ENCODE results near the gene OR14A2. TPM values are rescaled to one million over a fixed set of nuclear protein-coding genes. Genes with fewer than 3 reads are reported as not detected.
"Not testable (repeated sequence)": the region's sequence is repeated elsewhere in the genome, so short reads cannot be mapped to it uniquely, and the experiment has no call there.

The OR14A2 gene
- total and polyA plus RNA-seq, 4 donors: not detected

DNA sequence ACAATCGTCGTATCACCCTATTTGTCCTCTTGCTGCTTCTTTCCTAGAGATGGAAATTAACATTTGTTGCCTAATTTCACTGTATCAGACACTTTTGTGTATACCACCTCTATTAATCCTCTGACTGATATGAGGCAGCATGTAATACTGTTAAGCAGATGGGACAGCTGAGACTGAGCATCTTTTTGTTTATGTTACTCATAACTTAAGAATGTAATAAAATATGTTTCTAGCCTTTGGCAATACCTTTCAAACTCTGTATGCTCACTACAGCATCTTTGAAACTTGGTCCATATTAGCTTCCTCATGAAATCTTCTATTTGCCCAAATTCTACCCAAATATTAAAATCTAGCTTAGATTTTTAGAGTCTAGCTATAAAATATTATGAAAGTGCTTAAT is 7.2 kb downstream of the OR14A2 start:
- DNase-seq (ENCODE audit: low read depth in 4 of 6, low spot score in 6 of 6): no peak
- H3K27ac ChIP-seq (ENCODE audit: low read depth, low read length): no peak overlapping the region
- H3K27me3 ChIP-seq (ENCODE audit: control insufficient read depth, insufficient read depth, low read length): no peaks in the 10 kb centered on the region
- no peaks in the 10 kb centered on the region for H3K36me3 ChIP-seq (ENCODE audit: control insufficient read depth, insufficient read depth, low read length)
- no peak overlapping the region for H3K4me3 ChIP-seq (ENCODE audit: low read depth, low read length)
- no CpG with 5 or more reads among the region's 2 CpGs for WGBS (ENCODE audit: insufficient coverage)
- no peaks in the 10 kb centered on the region for H3K4me1 ChIP-seq (ENCODE audit: control insufficient read depth, insufficient read depth, low read length)
- no peaks in the 10 kb centered on the region for H3K9me3 ChIP-seq (ENCODE audit: control insufficient read depth, insufficient read depth, low read length)

DNA sequence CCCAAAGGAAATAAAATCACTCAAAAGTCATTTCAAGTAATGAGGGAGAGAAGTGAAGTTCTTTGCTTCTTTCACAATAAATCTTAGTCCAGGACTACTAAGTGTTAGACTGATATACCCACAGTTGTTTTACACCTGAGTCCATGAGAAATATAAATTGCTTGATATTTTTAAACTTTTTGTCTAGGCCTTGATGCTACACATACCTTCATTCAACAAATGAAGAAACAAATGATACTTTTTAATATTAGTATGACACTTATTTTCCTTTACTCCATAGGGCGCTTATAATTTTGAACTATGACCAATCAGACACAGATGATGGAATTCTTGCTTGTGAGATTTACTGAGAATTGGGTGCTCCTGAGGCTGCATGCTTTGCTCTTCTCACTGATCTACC is 9.6 kb downstream of the OR14A2 start, which contains the start of gene OR14K1:
Gene OR14K1, plus strand, starts transcription at position 301 of the 400 bp plus-strand sequence. Its CDS starts 0 bp downstream, at position 301.
- Histone ChIP-seq H3K4me3 (ENCODE audit: low read depth, low read length) (no peak within 1 kb of the TSS), H3K9me3 (ENCODE audit: control insufficient read depth, insufficient read depth, low read length) (no peaks in the 10 kb centered on the region), H3K27me3 (ENCODE audit: control insufficient read depth, insufficient read depth, low read length) (no peaks in the 10 kb centered on the region), H3K36me3 (ENCODE audit: control insufficient read depth, insufficient read depth, low read length) (no peaks in the 10 kb centered on the region), H3K4me1 (ENCODE audit: control insufficient read depth, insufficient read depth, low read length) (no peaks in the 10 kb centered on the region), H3K27ac (ENCODE audit: low read depth, low read length) (no peak within 1 kb of the TSS)
- 100% methylated on average over 1 of the region's 1 CpG for WGBS (ENCODE audit: insufficient coverage)
- DNase-seq (ENCODE audit: low read depth in 4 of 6, low spot score in 6 of 6): no peak

DNA sequence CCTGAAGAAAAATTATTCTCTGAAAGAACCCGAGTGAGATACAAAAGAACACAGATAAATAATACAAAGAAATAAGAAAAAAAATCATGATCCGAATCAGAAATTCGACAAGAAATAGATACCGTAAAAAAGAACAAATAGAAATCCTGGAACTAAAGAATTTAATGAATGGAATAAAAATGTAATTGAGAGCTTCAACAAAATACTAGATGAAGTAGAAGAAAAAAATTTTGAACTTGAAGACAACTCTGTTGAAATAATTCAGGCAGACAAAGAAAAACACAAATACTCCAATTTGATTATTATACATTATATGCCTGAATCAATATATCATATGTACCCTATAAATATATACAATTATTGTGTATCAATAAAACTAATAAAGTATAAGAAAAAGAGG is 26.7 kb downstream of the OR14A2 start:
- Histone ChIP-seq H3K36me3 (ENCODE audit: control insufficient read depth, insufficient read depth, low read length) (no peaks in the 10 kb centered on the region), H3K4me1 (ENCODE audit: control insufficient read depth, insufficient read depth, low read length) (no peaks in the 10 kb centered on the region)
- WGBS (ENCODE audit: insufficient coverage): no CpG with 5 or more reads among the region's 4 CpGs

DNA sequence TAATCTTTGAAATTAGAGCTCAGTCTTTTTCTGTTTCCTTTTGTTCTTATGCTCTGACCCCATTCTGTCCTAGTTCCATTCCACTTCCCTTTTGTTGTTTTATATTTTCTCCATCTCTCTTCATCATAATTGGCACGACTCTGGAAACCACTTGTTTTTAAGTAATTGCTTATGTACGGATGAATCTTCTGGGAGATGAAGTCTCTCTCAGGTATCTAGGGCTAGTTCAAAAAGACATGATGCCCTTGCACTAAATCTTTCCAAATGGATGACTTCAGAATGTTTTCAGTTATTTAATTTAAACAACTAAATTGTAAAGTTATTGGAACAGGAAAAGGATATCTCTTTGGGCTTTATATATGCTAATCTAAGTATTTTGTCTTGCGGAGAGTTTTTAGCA is 31.4 kb downstream of the OR14A2 start, which contains the start of gene OR6F1:
Gene OR6F1, minus strand, starts transcription at position 101 of the 400 bp plus-strand sequence. CDS start 3,891 bp downstream, outside the sequence.
- Histone ChIP-seq H3K27me3 (ENCODE audit: control insufficient read depth, insufficient read depth, low read length) (no peaks in the 10 kb centered on the region), H3K36me3 (ENCODE audit: control insufficient read depth, insufficient read depth, low read length) (no peaks in the 10 kb centered on the region), H3K4me3 (ENCODE audit: low read depth, low read length) (no peak within 1 kb of the TSS), H3K9me3 (ENCODE audit: control insufficient read depth, insufficient read depth, low read length) (no peaks in the 10 kb centered on the region), H3K27ac (ENCODE audit: low read depth, low read length) (no peak within 1 kb of the TSS), H3K4me1 (ENCODE audit: control insufficient read depth, insufficient read depth, low read length) (no peaks in the 10 kb centered on the region)
- no peak for DNase-seq (ENCODE audit: low read depth in 4 of 6, low spot score in 6 of 6)
- no CpG with 5 or more reads among the region's 3 CpGs for WGBS (ENCODE audit: insufficient coverage)

More for the DNA sequence above, 26.7 kb downstream of the OR14A2 start:
- H3K27me3 ChIP-seq (ENCODE audit: control insufficient read depth, insufficient read depth, low read length): no peaks in the 10 kb centered on the region
- H3K27ac ChIP-seq (ENCODE audit: low read depth, low read length): no peak overlapping the region
- no peaks in the 10 kb centered on the region for H3K9me3 ChIP-seq (ENCODE audit: control insufficient read depth, insufficient read depth, low read length)
- DNase-seq (ENCODE audit: low read depth in 4 of 6, low spot score in 6 of 6): no peak
- H3K4me3 ChIP-seq (ENCODE audit: low read depth, low read length): no peak overlapping the region

DNA sequence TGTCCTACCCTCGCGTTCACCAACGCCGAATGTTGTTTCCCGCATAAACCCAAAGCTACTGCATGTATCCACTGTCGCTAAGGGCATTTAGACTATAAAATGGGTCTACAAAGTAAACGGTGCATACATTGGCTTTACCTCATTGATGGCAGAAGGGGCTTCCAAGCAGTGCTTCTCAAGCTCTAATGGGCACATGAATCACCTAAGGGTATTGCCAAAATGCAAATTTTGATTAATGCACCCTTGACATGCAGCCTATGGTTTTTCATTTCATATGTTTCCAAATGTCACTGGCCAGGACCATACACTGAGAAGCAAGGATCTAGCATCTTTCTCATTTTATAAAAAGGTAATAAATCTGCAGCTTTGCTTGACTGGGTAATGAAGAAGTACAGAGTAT is 34.2 kb downstream of the OR14A2 start:
- WGBS (ENCODE audit: insufficient coverage): 88% methylated on average over 7 of the region's 7 CpGs
- H3K27me3 ChIP-seq (ENCODE audit: control insufficient read depth, insufficient read depth, low read length): no peaks in the 10 kb centered on the region
- no peaks in the 10 kb centered on the region for H3K9me3 ChIP-seq (ENCODE audit: control insufficient read depth, insufficient read depth, low read length)
- no peak overlapping the region for H3K4me3 ChIP-seq (ENCODE audit: low read depth, low read length)
- H3K36me3 ChIP-seq (ENCODE audit: control insufficient read depth, insufficient read depth, low read length): no peaks in the 10 kb centered on the region
- H3K4me1 ChIP-seq (ENCODE audit: control insufficient read depth, insufficient read depth, low read length): no peaks in the 10 kb centered on the region
- H3K27ac ChIP-seq (ENCODE audit: low read depth, low read length): no peak overlapping the region
- no peak for DNase-seq (ENCODE audit: low read depth in 4 of 6, low spot score in 6 of 6)

DNA sequence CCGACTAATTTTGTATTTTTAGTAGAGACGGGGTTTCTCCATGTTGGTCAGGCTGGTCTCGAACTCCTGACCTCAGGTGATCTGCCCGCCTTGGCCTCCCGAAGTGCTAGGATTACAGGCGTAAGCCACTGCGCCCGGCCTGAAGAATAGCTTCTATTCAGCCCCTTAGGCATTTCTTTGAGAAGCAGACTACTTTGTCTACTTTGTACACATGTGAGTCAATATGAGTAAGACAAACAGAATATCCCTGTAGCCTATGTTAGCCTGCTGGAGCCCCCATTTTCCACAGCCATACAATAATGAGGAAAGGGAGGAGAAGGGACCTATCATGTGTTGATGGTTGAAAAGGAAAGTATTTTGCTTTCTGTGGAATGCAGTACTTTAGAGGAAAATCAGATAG is 37.3 kb downstream of the OR14A2 start:
- H3K36me3 ChIP-seq (ENCODE audit: control insufficient read depth, insufficient read depth, low read length); DNase-seq (ENCODE audit: low read depth in 4 of 6, low spot score in 6 of 6); H3K27me3 ChIP-seq (ENCODE audit: control insufficient read depth, insufficient read depth, low read length); H3K4me1 ChIP-seq (ENCODE audit: control insufficient read depth, insufficient read depth, low read length); H3K4me3 ChIP-seq (ENCODE audit: low read depth, low read length); H3K27ac ChIP-seq (ENCODE audit: low read depth, low read length); H3K9me3 ChIP-seq (ENCODE audit: control insufficient read depth, insufficient read depth, low read length): not testable (repeated sequence)
- WGBS (ENCODE audit: insufficient coverage): 93% methylated on average over 3 of the region's 8 CpGs

DNA sequence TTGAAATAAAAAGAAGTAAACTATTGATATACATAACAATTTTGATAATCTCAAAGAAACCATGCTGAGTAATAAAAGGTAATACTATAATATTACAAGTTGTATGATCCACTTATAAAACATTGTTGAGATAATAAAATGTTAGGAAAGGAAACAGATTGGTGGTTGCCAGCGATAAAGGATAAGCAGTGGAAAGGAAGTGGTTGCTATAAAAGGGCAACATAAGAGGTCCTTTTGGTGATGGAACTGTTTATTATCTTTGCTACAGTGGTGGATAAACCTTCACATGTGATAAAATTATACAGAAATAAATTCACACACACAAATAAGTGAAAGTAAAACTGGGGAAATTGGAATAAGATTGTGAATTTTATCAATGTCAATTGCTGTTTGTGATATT is 46.6 kb downstream of the OR14A2 start:
- Histone ChIP-seq H3K9me3 (ENCODE audit: control insufficient read depth, insufficient read depth, low read length) (peaks cover 2% of the 10 kb centered on the region), H3K27ac (ENCODE audit: low read depth, low read length) (no peak overlapping the region), H3K27me3 (ENCODE audit: control insufficient read depth, insufficient read depth, low read length) (no peaks in the 10 kb centered on the region), H3K4me3 (ENCODE audit: low read depth, low read length) (no peak overlapping the region), H3K4me1 (ENCODE audit: control insufficient read depth, insufficient read depth, low read length) (no peaks in the 10 kb centered on the region), H3K36me3 (ENCODE audit: control insufficient read depth, insufficient read depth, low read length) (no peaks in the 10 kb centered on the region)
- no CpG with 5 or more reads among the region's 1 CpG for WGBS (ENCODE audit: insufficient coverage)
- DNase-seq (ENCODE audit: low read depth in 4 of 6, low spot score in 6 of 6): no peak

DNA sequence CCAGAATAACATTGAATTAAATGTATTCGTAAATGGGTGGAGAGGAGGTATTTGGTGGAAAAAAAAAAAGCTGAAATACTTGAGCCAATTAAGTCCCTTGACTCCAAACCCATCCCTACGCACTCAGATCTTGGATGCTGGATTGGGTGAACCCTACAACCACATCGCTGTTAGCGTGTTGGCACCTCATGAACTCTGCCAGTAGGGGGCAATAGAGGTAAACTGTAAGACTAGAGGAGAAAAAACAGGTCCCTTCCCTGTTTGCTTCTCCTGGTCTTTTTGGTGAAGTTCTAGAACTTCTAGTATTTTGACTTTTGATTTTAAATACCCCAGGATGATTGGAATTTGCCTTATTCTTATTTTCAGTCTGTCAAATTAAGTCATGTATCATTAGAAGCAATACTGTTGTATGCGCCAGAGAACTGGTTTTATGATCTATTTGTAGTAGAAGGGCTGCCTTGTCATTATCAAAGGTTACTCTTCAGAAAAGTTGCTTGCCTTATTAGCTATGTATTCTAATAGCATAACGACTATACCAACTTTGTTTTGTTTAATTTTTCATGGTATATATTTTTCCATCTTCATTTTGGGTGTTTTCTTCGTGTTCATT is 66.5 kb downstream of the OR14A2 start:
- H3K9me3 ChIP-seq (ENCODE audit: control insufficient read depth, insufficient read depth, low read length): no peaks in the 10 kb centered on the region
- H3K27ac ChIP-seq (ENCODE audit: low read depth, low read length): no peak overlapping the region
- no peaks in the 10 kb centered on the region for H3K36me3 ChIP-seq (ENCODE audit: control insufficient read depth, insufficient read depth, low read length)
- DNase-seq (ENCODE audit: low read depth in 4 of 6, low spot score in 6 of 6): peak in 4 of 6 donors; percentile 4 to 63 (median 30)
- WGBS (ENCODE audit: insufficient coverage): no CpG with 5 or more reads among the region's 7 CpGs
- no peaks in the 10 kb centered on the region for H3K27me3 ChIP-seq (ENCODE audit: control insufficient read depth, insufficient read depth, low read length)
- H3K4me3 ChIP-seq (ENCODE audit: low read depth, low read length): no peak overlapping the region
- no peaks in the 10 kb centered on the region for H3K4me1 ChIP-seq (ENCODE audit: control insufficient read depth, insufficient read depth, low read length)

DNA sequence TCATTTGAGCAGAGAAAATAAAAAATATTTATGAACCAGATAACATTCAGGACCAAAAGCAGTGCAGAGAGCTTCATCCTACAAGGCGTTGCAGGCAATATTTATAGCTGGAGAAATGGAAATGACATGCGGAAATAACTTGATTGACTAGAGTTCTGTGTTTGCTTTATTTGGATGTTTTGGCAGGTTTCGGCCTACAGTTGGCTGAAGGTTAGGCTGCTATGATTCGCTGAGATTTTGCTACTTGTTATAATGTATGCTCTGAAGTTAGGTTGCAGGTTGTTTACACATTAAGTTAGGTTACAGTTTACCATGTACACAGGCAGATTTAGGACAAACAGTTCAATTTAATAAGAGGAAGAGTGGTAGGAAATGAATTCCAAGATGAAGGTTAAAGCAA is 67.8 kb downstream of the OR14A2 start:
- DNase-seq (ENCODE audit: low read depth in 4 of 6, low spot score in 6 of 6): no peak
- no peaks in the 10 kb centered on the region for H3K9me3 ChIP-seq (ENCODE audit: control insufficient read depth, insufficient read depth, low read length)
- H3K27ac ChIP-seq (ENCODE audit: low read depth, low read length): no peak overlapping the region
- H3K36me3 ChIP-seq (ENCODE audit: control insufficient read depth, insufficient read depth, low read length): no peaks in the 10 kb centered on the region
- H3K4me3 ChIP-seq (ENCODE audit: low read depth, low read length): no peak overlapping the region
- no peaks in the 10 kb centered on the region for H3K27me3 ChIP-seq (ENCODE audit: control insufficient read depth, insufficient read depth, low read length)
- 100% methylated on average over 4 of the region's 4 CpGs for WGBS (ENCODE audit: insufficient coverage)
- no peaks in the 10 kb centered on the region for H3K4me1 ChIP-seq (ENCODE audit: control insufficient read depth, insufficient read depth, low read length)

DNA sequence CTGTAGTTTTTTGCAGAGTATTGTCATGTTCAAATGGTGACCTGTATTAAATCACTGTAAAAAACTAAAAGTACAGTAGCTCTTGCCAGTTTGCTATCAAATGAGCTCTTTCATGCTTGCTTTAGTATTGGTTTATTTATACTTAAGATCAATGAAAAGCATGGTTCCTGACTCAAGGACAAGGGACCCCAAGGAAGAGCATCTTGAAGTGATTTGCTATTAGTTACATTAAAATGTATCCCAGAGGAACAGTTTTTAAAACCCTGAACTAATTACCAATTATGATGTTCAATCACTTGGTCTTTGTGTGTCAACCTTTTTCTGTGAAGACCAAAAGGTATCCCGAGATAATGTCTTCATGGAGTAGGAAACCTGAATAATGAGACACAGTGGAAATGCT is 68.3 kb downstream of the OR14A2 start, which contains the start of gene OR13G1:
Gene OR13G1, minus strand, starts transcription at position 101 of the 400 bp plus-strand sequence. CDS start 6,698 bp downstream, outside the sequence.
- Histone ChIP-seq H3K36me3 (ENCODE audit: control insufficient read depth, insufficient read depth, low read length) (no peaks in the 10 kb centered on the region), H3K4me1 (ENCODE audit: control insufficient read depth, insufficient read depth, low read length) (no peaks in the 10 kb centered on the region), H3K9me3 (ENCODE audit: control insufficient read depth, insufficient read depth, low read length) (no peaks in the 10 kb centered on the region), H3K4me3 (ENCODE audit: low read depth, low read length) (no peak within 1 kb of the TSS), H3K27me3 (ENCODE audit: control insufficient read depth, insufficient read depth, low read length) (no peaks in the 10 kb centered on the region), H3K27ac (ENCODE audit: low read depth, low read length) (no peak within 1 kb of the TSS)
- no peak for DNase-seq (ENCODE audit: low read depth in 4 of 6, low spot score in 6 of 6)
- no CpG with 5 or more reads among the region's 1 CpG for WGBS (ENCODE audit: insufficient coverage)
